ENCODE measurements around the gene RERE. TPM values are rescaled to one million over a fixed set of nuclear protein-coding genes. Genes with fewer than 3 reads are reported as not detected.
A peak's percentile ranks its signal among the peaks of the same experiment; 100 is the strongest.

The RERE gene
- 100 to 1,000 TPM; 118 to 244 (median 131) TPM for total RNA-seq

- TF ChIP-seq POLR2A (IDR thresholded peaks at IDR 0.05) (peak; percentile 90 to 99), CTCF (IDR thresholded peaks at IDR 0.05) (no peak)
- peak; percentile 93 for DNase-seq
- Histone ChIP-seq H3K4me3 (replicated peaks in 1 of 3) (peak within 1 kb of the TSS; percentile 9 to 92 (median 58)), H3K36me3 (no peaks in the 10 kb centered on the region), H3K4me1 (peaks cover 29 to 52% of the 10 kb centered on the region in 2 donors), H3K27ac (peak within 1 kb of the TSS; percentile 93 to 97 (median 94)), H3K27me3 (no peaks in the 10 kb centered on the region), H3K9me3 (no peaks in the 10 kb centered on the region)
- WGBS, 2 donors: 1% methylated on average over 34 to 71 of the region's 82 CpGs
- intact Hi-C loops (cut with DNase I): no loop called here
Measured at GRCh38 chr1:8817412-8818324, at the start of gene RERE. RERE (minus strand) TSS chr1:8817640.

- Histone ChIP-seq H3K4me1 (no peaks in the 10 kb centered on the region), H3K4me3 (replicated peaks in 1 of 3) (no peak overlapping the region), H3K36me3 (peaks cover 89 to 100% of the 10 kb centered on the region in 2 donors), H3K27me3 (no peaks in the 10 kb centered on the region), H3K27ac (no peak overlapping the region), H3K9me3 (no peaks in the 10 kb centered on the region)
- TF ChIP-seq POLR2A (IDR thresholded peaks at IDR 0.05) (no peak), CTCF (IDR thresholded peaks at IDR 0.05) (no peak)
- intact Hi-C loops (cut with DNase I): no loop called here
- DNase-seq: no peak
- 79 to 84% methylated on average over 5 to 11 of the region's 11 CpGs for WGBS, 2 donors
Measured at GRCh38 chr1:8866792-8867415, 49.5 kb upstream of the RERE start.

- TF ChIP-seq POLR2A (IDR thresholded peaks at IDR 0.05): no peak
- TF ChIP-seq CTCF (IDR thresholded peaks at IDR 0.05): no peak
- DNase-seq: no peak
- Histone ChIP-seq H3K9me3 (no peaks in the 10 kb centered on the region), H3K4me3 (replicated peaks in 1 of 3) (no peak overlapping the region), H3K4me1 (no peaks in the 10 kb centered on the region), H3K27me3 (no peaks in the 10 kb centered on the region), H3K27ac (no peak overlapping the region), H3K36me3 (peaks cover 87 to 100% of the 10 kb centered on the region in 2 donors)
- intact Hi-C loops (cut with DNase I): no loop called here
- WGBS, 2 donors: 93 to 97% methylated on average over 10 of the region's 10 CpGs
Measured at GRCh38 chr1:8866173-8866791, 48.8 kb upstream of the RERE start.

GRCh38 chr1:8864713-8865344 is 47.4 kb upstream of the RERE start:
- H3K27ac ChIP-seq: no peak overlapping the region
- no peaks in the 10 kb centered on the region for H3K27me3 ChIP-seq
- TF ChIP-seq POLR2A (IDR thresholded peaks at IDR 0.05) (no peak), CTCF (IDR thresholded peaks at IDR 0.05) (no peak)
- WGBS, 2 donors: 93 to 98% methylated on average over 5 to 6 of the region's 6 CpGs
- H3K4me1 ChIP-seq: no peaks in the 10 kb centered on the region
- H3K9me3 ChIP-seq: no peaks in the 10 kb centered on the region
- no peak for DNase-seq
- peaks cover 86 to 99% of the 10 kb centered on the region in 2 donors for H3K36me3 ChIP-seq
- no peak overlapping the region for H3K4me3 ChIP-seq (replicated peaks in 1 of 3)
- intact Hi-C loops (cut with DNase I): loop anchor here (5.0 kb wide), 1 partner anchor 122 kb away; no protein-coding TSS in a partner anchor

All from thyroid gland (tissue), 4 donors.